HepG2 (cell line): ENCODE measurements around the gene SETD5.

Experiments
- CTCF ChIP-seq: sonication (generic); formaldehyde crosslinking; IDR thresholded peaks from 2 replicates; pipeline ENCODE4 v1.5.0; 2020; ENCODE audit warnings: mild to moderate bottlenecking, missing genetic modification reagents, moderate library complexity
- FOSL2 ChIP-seq: sonication (generic); formaldehyde crosslinking; IDR thresholded peaks from 2 replicates; pipeline ENCODE4 v1.4.0; 2020; ENCODE audit warnings: missing genetic modification reagents
- POLR2A ChIP-seq, 2 experiments: IDR thresholded peaks; 2 replicates each; pipeline ENCODE4 v1.6.1; 2011; ENCODE audit warnings: low read depth in 2 of 2, low read length in 2 of 2, mild to moderate bottlenecking in 1 of 2, moderate library complexity in 1 of 2; ENCODE audit not compliant: insufficient read depth in 1 of 2
- PRDM15 ChIP-seq: sonication (generic); formaldehyde crosslinking; IDR thresholded peaks from 2 replicates; pipeline ENCODE4 v1.4.0; 2020; ENCODE audit warnings: missing genetic modification reagents
- TAF1 ChIP-seq: sonication (generic); formaldehyde crosslinking; IDR thresholded peaks from 2 replicates; pipeline ENCODE4 v1.4.0; 2020; ENCODE audit warnings: missing genetic modification reagents

GRCh38 chr3:9491506-9491905 is 94.1 kb downstream of the SETD5 start:
- TF ChIP-seq PRDM15, result no peak
- no peak for TF ChIP-seq POLR2A (IDR thresholded peaks at IDR 0.05; ENCODE audit: insufficient read depth in 1 of 2, low read depth in 2 of 2, low read length in 2 of 2)
- no peak for TF ChIP-seq TAF1 (CRISPR knock-in tag)
- no peak for TF ChIP-seq FOSL2 (CRISPR knock-in tag)
- no peak for TF ChIP-seq CTCF
